ENCODE results near the gene CD84.

CD84 gene, protein sequence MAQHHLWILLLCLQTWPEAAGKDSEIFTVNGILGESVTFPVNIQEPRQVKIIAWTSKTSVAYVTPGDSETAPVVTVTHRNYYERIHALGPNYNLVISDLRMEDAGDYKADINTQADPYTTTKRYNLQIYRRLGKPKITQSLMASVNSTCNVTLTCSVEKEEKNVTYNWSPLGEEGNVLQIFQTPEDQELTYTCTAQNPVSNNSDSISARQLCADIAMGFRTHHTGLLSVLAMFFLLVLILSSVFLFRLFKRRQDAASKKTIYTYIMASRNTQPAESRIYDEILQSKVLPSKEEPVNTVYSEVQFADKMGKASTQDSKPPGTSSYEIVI

DNA sequence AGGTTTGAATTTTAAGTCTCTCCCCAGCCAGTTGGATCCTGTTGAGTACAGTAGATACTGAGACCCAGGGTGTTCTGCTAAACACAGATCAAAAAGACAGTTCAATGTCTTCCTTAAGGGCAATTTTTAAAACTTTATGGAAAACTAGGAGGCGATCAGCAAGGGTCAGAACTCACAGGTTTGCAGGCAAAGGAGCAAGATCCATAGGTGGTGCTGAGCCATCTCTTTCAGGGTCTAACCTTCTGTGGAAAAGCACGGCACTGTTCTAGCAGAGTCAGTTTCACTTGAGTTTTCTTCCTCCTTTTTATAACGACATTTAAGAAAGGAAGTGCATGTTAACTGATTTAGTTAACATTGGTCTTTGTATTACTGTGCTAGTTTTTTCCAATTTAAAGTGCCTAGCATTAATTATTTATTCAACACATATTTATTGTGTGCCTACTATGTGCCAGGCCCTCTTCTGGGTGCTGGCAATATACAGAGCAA lies at the start of gene CD84:
TSS of gene CD84 (minus strand) at position 281 of the 486 bp plus-strand sequence. CDS start at position 222, 59 bp downstream.
- DNase-seq: no peak

DNA sequence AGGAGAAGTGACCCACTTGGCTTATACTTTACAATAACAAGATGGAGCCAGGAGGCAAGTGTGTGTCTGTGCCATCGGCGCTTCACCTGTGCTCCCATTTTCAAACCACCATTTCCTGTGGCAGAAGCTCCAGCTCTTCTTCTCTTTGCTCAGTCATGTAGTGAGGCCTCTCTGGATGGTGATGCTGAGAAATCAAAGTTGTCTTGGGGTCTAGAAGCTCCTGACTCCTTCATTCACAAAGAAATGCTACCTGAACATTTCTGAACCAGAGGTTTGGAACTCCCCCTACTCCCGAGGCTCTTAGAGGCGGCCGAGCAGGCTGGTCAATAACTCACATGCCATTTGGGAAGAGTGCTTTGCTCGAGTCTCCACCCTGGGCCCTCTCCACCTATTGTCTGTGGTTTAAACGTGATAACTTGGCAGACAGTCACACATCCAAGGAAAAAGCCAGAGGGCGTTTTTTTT lies 49.5 kb upstream of the CD84 start:
- DNase-seq: no peak

DNA sequence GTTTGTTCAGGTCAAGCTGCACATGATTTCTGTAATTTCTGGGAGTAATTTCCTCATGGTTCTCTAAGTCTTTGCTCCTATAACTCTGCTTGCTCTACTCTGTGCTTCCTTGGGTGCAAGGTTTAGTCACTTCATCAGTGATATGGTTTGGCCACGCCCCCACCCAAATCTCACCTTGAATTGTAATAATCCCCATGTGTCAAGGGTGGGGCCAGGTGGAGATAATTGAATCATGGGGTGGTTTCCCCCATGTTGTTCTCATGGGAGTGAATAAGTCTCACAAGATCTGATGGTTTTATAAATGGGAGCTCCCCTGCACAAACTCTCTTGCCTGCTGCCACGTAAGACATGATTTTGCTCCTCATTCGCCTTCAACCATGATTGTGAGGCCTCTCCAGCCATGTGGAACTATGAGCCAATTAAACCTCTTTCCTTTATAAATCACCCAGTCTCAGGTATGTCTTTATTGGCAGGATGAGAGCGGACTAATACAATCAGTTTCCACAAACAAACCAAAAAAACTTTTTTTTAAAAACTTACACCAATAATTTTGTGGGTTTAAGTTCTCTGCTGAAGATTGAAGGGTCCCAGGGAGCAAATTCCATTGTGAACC lies 48.5 kb upstream of the CD84 start:
- DNase-seq: peak; percentile 64

DNA sequence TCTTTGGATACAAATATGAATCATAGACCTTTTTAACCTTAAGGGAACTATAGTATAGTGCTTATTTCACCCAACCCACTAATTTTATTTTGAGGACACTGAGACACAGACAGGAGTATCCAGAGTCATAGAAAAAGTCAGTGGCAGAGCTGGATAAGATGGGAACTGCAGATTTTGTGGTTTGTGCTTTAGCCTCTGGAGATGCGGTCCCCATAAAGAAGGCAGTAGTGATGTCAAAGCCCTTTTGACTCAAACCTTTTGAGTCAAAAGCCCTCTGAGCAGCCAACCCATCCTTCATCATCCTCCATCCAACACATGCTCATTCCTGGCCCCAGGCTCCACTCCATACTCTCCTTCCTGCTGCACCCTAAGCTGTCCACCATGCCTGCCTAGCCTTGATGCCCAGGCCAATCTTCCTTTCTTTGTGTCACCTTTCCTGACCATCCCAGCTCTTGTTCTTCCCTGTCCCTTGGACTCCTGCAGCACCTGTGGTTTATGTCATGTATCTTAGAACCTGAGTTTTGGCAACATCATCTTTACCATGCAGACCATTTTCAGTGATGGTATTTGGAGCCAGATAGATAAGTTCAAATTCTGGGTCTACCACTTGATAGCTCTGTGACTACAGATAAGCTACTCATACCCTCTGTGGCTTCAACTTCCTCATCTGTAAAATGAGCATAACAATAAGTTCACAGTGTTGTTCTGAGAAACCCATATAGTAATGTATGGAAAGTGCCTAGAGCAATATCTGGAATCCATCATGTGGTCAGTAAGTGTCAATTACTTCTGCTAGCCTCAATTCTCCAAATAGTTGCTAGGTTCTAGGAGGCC lies 47.4 kb upstream of the CD84 start:
- DNase-seq: no peak

DNA sequence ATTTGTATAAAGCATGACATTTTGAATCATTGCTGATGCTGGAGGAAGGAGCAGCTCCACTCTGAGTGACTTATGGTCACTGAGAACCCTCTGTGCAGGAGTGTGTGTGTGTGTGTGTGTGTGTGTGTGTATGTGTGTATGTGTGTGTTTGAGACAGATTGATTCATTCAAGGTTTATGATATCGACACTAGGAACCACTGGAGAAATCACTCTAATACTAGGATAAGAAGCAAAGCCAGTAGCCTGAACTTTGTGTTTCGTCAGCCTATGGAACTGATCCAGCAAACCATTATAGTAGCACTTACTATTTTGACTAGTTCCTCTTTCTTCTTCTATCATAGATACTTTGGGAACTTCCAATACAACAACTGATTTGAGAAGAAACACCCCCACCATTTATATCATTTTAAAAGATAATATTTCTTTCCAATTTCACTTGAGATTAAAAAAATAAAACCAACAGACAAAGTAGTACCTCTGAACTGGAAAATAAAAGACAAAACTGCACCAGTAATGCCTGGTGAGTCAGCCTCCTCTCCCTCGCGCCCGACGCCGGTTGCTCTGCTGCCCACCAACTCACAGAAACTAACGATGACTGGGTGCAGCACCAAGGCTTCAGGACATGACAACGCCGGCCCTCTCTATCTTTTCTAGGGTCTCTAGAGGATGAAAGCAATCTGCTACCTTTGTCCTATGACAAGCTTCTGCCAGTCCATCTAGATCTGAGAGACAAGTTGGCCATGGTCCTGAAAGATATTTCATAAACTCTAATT lies 46.6 kb upstream of the CD84 start:
- DNase-seq: no peak

DNA sequence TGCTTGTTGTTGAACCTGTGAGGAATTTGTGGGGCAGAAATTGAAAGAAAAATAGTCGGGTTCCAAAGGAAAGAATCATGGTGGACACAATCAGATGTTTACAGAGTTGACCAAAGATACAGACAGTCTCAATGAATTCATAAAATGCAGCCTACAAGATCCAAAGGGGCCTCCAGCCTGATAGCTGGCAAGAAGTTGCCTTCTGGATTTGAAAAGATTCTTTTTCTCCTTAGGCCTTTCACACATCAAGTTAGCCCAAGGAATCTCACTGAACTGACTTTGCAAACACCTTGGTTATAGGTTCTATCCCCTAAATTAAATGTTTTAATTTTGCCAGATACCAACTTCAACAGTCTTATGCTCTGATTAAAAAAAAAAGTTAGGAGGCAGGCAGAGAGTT lies 46.0 kb upstream of the CD84 start:
- no peak for DNase-seq

DNA sequence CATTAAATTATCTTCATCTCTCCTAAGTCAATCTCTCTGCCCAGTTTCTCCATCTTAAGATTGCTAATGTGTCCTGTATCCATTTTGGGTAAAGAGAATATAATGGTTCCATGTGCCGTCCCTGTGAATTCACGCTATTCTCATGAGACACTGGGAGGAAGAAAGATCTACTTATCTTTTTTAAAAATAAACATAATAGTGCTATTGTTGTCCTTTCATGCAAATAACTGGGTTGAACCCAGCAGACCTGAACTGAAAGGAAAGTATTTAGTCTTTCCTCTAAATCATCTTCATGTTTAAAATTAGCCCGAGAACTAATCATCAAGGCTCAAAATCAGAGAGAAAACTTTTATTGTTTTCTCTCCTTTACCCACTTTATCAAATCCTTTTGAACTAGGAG lies 45.2 kb upstream of the CD84 start:
- no peak for DNase-seq

DNA sequence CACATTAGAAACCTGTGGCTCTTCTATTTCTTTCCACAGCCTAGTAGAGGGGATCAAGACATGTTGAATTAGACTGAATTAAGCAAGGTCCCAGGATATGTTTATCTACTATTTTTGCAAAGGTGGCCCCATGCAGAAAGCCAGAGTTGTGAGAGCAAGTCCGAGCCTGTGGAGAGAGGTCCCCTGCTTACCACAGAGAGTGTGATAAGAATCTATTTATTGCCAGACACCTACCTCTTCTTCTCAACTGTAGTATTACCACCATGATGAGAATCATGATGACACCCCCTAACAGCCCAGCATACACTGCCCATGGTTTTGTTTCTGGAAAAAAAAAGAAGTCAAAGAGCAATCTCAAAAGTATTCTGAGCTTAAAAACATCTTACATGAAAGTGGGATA lies 44.6 kb upstream of the CD84 start:
- no peak for DNase-seq

DNA sequence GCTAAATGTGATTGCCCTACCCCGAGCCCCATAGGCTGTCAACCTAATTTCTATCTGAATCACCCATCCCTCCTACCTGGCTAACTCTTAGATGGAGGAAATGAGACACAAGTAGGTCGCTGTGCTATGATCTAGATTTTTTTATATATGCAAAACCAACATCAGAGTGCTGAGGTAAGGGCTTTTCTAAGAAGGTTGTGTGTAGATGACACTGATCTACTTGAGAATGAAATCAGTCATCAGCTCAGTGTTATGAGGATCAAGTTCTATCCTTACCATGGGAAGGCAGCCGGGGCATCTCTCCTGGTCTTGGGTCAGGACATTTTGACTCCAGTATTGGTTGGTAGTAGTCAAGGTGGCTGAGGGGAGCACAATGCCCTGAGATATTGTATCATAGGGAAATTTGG lies 43.9 kb upstream of the CD84 start:
- DNase-seq: no peak

DNA sequence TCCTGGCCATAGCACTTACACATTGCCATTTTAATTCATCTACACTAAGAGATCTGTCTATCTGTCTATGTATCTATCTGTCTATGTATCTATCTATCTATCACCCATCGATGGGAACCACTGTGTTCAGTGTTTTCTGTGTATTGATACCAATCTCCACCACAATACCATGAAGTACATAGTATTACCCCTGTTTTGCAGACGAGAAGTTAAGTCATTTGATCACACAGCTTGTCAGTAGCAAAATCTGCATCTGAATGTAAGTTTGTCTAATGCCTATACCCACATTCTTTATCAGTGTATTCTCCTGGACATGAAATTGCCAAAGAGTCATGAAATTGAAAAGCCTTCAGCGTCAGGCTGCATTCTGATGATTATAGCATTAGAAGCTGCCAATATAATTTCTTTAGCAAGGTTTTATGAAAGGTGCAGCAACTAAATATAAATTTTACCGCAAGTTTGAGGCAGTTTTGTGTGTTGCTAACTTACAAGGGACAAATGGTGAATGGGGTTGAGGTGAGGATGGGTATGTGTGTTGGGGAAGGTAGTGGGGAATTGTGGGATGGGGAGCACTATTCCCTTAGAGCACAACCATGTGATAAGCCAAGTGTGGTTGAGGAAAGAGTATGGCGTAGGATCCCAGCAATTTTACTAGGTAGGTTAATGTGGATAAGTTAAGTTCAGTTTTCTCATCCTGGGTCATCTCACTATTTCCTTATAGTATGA lies 43.4 kb upstream of the CD84 start:
- DNase-seq: no peak

DNA sequence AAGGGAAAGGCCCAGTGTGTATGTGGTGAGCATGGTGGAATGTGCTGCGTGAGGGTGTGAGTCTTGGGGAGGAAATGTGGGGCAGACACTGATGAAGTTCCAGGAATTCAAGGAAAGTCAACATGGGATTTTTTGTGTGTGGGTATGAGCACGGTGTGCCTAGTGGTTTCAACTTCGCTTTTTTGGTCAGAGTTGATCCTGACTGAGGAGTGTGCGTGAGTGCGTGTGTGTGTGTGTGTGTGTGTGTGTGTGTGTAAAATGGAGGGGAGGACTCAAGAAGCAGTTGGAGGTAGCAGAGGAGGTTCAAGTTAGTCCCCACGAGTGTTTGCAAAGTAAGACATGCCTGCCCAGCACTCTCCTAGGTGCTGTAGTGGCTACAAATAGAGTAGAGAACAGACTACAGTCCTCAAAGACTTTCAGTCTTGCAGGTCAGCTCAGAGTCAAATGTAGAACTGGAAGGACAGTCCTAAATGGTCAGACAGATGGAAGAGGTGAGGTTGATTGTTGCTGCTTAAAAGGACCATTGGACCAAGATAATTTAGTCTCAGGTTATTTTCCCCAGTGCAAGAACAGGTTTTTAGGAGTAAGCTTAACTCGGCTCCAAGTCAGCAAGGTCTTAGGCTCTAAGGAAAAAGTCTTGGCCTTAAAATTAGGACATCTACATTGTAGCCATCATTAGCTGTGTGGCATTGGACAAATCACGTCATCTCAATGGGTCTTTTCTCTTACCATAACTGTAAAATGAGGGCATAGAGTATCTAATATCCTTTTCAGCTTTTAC lies 42.5 kb upstream of the CD84 start:
- DNase-seq: no peak

DNA sequence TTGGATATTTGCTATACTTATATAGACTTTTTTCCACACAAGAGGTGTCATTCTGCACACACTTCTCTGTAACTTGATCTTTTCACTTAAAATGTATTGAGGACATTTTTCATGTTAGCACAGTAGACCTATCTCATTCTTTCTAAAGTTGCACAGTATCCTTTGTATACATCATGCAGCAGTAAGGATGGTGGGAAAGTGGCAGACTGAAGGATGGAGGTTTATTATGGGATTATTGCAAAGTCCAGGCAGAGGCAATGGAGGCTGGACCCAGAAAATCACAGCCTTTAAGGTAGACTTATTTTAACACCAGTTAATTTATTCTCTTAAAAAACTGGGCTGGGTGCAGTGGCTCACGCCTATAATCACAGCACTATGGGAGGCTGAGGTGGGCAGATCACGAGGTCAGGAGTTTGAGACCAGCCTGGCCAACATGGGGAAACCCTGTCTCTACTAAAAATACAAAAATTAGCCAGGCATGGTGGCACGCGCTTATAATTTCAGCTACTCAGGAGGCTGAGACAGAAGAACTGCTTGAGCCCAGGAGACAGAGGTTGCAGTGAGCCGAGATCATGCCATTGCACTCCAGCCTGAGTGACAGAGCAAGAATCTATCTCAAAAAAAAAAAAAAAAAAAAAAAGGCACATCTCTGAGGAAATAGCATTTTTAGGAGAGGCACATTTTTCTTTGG lies 41.8 kb upstream of the CD84 start:
- no peak for DNase-seq

DNA sequence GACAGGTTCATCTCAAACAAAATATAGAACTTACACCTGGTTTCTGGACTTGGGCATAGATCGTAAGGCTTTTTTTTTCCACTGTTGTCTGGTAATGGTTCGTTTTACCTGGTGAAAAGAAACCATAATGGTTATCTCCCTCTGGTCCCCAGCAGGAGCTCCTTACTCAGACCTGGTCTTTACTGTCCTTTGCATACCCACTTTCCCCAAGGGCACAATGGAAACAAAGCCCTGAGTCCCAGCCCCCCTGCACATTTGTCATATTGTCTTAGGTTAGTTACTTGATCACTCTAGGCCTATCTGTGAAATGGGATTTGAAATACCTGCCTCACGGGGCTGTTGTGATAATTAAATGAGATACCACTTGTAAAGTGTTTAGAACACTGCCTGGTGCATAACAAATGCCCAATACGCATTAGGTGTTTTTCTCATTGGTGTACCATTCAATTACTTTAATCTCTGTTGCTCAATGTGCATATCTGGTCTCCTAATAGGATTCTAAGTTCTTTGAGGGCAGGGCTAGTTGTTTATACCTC lies 40.5 kb upstream of the CD84 start:
- no peak for DNase-seq

DNA sequence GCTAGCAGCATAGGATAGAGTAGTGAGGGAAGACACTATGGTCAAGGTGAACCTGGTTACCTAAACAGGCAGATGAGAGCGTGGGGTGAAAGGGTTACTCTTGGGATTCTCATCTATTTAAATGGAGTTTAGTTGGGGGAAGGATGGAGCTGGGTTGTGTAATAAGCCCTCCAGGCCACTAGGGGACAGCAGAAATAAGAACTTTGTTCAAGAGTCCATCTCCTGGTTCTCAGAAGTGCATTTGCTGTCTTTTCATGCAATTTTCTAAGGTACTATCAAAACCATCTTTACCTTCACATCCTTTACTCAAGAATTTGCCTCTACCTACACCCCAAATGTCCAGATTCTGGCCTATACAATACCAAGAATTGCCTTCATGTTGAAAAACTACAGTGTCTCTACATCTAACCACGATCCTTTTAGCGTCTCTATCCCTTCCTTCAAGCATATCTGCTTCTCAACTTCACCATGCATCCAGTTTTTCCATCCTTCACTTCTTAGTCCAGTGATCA lies 39.5 kb upstream of the CD84 start:
- no peak for DNase-seq

DNA sequence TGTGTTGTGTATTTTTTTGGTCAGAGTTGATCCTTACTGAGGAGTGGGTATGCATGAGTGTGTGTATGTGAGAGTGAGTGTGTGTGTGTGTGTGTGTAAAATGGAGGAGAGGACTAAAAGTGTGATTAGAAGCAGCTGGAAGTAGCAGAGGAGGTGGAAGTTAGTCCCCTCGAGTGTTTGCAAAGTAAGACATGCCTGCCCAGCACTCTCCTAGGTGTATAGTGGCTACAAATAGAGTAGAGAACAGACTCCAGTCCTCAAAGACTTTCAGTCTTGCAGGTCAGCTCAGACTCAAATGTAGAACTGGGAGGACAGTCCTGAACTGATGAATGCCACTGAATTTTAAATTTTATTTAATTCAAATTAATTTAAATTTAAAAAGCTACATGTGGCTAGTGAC lies 39.0 kb upstream of the CD84 start:
- no peak for DNase-seq

DNA sequence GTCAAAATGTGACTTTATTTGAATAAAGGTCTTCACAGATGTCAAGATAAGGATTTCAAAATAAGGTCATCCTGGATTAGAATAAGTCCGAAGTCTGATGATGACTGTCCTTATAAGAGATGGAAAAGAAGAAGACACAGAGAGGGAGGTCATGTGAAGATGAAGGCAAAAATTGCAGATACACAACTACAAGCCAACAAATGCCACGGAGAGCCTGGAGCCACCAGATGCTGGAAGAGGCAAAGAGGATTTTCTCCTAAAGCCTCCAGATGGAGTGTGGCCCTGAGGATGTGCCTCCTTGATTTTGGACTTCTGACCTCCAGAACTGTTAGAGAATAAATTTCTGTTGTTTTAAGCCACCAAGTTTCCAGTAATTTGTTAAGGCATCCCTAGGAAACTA lies 36.4 kb upstream of the CD84 start:
- no peak for DNase-seq

DNA sequence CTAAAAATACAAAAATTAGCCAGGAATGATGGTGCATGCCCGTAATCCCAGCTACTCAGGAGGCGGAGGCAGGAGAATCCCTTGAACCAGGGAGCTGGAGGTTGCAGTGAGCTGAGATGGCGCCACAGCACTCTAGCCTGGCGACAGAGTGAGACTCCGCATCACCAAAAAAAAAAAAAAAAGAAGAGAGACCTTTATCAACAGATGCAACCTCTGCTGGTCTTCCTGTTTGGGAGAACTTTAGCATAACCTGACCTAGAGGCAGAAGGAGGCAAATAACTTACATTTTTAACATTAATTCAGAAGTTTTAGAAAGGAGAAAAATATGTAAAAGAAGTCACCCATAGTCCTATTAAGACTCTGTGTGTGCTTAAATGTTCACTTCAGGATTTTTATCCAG lies 35.1 kb upstream of the CD84 start:
- DNase-seq: no peak

DNA sequence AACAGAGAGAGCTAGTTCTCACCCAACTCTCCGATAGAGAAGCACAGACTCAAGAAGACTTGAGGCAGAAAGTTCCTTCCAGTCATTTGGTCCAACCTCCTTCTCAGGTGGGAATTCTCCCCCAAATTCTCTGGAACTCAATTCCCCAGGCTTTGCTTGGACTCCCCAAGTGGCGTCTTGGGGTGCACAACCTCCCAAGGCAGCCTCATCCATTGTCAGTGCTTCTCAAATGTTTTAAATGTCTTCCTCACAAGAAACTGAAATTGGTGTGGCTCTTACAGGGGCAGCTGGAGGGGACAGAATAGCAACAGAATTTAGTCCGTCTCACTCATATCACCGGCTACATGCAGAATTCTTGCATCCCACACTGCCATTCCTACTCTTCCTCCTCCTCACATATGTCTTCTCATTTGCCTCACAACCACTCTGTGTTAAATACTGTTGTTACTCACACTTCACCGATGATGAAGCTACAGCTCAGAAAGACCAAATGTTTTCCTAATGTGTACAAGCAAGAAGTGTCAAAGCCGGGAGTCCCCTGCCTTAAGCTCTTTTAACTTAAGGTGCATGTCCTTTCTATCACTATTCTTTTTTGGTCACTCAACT lies 33.4 kb upstream of the CD84 start:
- no peak for DNase-seq

DNA sequence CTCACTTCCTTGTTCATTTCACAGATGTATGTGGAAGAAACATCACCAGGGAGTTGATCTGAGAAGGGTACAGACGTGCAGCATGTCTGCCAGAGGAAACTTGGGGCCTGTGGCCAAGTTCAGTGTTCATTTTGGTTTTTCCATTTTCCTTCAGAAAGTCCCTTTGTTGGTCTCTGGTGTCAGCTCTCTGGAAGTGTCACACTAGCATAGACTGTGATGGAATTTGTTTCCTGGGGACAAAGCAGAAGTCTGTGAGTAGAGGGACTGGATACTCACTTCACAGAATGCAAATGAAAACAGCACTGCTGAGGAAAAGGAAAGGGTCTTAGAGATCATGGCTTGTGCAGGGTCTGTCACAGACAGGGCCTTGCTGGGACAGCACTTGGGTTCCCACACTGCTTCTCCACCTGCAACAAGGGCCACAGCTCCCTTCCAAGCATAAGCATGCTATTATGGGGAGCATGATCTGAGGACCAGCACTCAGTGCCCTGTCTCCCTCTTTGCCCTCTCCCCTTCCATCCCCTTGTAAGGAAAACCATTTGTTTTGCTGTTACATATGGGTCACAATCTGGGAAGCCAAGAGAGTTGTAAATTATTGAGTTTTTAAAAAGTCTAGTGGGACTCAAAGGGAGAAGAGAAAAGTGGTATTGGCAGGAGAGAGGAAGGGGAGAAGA lies 31.4 kb upstream of the CD84 start:
- DNase-seq: no peak
